GM12892 (cell line): ENCODE data around the gene MKS1.

ENCODE experiments used
- DNase-seq: peaks from one replicate; pipeline ENCODE4 v3.0.0; 2011; ENCODE audit not compliant: insufficient read length
- FAIRE-seq: peaks from 2 replicates; lab custom pipeline; 2011; peaks lifted over from hg19 to GRCh38; lab: Jason Lieb, UNC
- POLR2A ChIP-seq: IDR thresholded peaks from 2 replicates; pipeline ENCODE4 v1.6.1; 2011; ENCODE audit warnings: low read depth, low read length, control low read depth
- POLR2AphosphoS5 ChIP-seq: IDR thresholded peaks from 2 replicates; pipeline ENCODE4 v1.6.1; 2011; ENCODE audit warnings: low read depth, low read length, control low read depth
- TAF1 ChIP-seq: IDR thresholded peaks from 2 replicates; pipeline ENCODE4 v1.6.1; 2011; ENCODE audit warnings: low read depth, mild to moderate bottlenecking, control low read depth, low read length, borderline replicate concordance

Gene MKS1

DNA sequence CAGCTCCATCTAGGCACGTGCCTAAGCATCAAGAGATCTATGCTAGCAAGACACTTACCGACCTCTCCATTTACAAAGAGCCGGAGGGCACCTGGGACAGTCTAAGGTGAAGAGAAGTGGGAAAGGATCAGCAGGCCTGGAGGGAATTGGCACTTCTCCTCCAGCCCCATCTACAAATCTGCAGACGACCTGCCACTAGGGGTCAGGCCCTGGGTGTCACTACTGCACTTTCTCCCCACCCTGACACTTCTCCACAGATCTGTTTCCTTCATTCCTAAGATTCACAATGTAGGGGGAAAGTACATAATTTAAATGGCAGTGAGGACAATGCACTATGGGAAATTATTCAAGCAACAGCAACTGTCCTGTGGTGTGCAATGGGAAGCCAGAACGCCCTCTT, 8.1 kb downstream of the MKS1 start:
- no peak for TF ChIP-seq POLR2A
- TF ChIP-seq TAF1 = no peak
- TF ChIP-seq POLR2AphosphoS5 = no peak
- no peak for DNase-seq
- no peak for FAIRE-seq

DNA sequence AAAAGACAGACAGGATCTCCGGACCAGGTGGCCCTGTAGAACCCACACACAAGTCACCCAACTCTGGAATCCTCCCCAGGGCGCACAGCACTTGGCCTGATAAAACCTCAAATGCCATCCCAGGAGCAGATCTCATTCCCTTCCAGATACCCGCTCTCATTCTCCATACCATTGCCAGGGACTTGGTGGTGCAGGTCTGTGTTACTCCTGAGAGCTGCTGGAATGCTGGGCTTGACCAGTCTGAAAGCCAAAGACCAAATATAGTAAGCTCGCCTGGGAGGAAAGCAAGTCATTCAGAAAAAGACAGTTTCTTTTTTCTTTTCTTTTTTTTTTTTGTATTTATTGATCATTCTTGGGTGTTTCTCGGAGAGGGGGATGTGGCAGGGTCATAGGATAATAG, 10.7 kb downstream of the MKS1 start:
- TF ChIP-seq POLR2AphosphoS5 (no peak), POLR2A (no peak), TAF1 (no peak)
- no peak for FAIRE-seq

DNA sequence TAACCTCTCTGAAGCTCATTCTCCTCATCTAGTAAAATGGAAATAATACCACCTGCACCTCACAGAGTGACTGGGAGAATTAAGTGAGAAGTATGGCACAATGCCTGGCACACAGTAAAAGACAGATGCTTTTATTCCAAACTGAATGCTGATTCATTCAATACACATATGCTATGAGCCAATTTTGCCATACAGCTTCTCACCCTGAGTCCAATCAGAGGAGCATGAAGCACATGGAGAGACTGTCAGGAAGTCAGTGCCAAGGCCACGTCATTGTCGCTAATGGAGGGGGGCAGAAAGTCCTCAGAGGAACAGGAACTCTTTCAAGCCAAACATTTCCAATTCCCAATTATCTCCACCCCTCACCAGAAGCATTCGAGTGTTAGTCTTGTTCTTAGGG, 11.6 kb downstream of the MKS1 start:
- TF ChIP-seq TAF1 = no peak
- TF ChIP-seq POLR2A = no peak
- TF ChIP-seq POLR2AphosphoS5 = no peak
- FAIRE-seq = no peak
- DNase-seq = no peak

More for the DNA sequence above, 10.7 kb downstream of the MKS1 start:
- DNase-seq = no peak

DNA sequence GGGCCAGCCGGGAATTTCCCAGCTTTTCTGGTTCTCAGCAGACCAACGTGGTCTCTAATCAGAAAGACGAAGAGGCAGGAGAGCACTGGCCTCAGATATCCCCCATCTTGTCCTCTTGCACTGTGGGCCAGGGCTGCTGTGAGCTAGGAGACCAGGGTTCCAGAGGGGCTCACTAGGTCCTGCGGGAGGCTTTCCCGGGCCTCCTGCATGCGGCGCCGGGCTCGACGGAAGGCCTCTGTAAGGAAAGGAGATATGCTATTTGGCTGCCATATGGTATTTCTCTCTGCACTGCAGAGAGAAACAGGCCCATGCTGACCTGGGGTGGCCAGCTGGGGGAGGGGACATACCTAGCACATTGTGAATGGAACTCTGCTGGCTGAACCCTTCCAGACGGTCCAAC, 13.1 kb downstream of the MKS1 start:
- TF ChIP-seq TAF1 = no peak
- no peak for TF ChIP-seq POLR2A
- no peak for TF ChIP-seq POLR2AphosphoS5
- FAIRE-seq (no peak), DNase-seq (no peak)

DNA sequence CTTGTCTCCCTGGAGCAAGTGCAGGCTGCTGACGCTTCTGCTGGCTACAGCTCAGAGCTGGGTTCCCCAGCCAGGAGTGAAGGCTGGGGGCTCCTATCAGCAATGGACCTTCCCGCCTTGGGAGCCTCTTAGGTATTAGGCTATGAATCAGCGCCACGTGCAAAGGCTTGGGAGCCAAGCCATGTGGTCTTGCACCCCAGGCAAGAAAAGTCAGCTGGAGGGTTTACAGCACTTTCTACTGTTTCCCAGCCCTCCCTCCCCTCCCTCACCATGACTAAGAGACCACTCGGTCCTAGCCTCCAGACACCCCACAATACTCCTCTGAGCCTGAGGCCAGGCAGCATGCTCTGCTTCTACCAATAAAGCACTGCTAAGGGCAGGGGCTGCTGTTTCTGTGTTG, 14.3 kb downstream of the MKS1 start:
- DNase-seq (no peak), FAIRE-seq (no peak)
- TF ChIP-seq POLR2A (no peak), POLR2AphosphoS5 (no peak), TAF1 (no peak)

DNA sequence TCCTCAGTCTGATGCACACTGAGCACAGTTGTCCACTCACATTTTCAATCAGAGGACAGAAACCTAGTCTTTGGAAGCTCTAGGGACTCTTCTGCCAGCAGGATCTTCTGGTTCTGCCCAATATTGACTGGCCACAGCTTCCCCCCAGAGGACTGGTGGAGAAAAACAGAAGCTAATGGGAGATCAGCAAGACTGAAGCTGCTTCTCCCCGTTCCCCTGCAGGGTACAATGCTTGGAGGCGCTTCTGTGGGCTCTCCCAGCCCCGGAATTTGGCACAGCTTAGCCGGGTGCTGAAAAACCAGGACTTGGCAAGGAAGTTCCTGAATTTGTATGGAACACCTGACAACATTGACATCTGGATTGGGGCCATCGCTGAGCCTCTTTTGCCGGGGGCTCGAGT, 16.2 kb downstream of the MKS1 start:
- DNase-seq (no peak), FAIRE-seq (no peak)
- TF ChIP-seq POLR2A (no peak), POLR2AphosphoS5 (no peak), TAF1 (no peak)

DNA sequence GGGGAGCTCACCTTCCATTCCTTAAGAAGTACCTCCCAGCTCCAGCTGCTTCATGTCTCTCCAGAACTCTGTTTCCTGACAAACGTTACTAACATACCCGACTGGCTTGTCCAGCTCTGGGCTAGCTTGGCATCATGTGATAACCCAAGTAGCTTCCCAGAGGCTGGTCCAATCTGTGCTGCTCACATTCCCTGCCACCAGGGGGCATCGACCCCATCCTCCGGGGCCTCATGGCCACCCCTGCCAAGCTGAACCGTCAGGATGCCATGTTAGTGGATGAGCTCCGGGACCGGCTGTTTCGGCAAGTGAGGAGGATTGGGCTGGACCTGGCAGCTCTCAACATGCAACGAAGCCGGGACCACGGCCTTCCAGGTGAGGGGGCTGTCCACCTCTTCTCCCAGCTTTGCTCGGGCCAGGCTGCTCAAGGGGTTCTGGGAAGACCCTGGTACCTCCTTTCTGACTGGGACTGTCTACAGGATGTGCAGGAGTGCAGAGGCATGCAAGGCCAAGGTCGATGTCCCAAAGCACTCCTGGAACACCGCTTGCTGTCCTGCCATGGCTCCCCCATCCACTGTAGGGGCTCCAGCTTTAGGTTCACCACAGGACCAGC, 18.9 kb downstream of the MKS1 start:
- FAIRE-seq (peak; percentile 82), DNase-seq (peak; percentile 57)
- TF ChIP-seq POLR2A (no peak), POLR2AphosphoS5 (no peak)

DNA sequence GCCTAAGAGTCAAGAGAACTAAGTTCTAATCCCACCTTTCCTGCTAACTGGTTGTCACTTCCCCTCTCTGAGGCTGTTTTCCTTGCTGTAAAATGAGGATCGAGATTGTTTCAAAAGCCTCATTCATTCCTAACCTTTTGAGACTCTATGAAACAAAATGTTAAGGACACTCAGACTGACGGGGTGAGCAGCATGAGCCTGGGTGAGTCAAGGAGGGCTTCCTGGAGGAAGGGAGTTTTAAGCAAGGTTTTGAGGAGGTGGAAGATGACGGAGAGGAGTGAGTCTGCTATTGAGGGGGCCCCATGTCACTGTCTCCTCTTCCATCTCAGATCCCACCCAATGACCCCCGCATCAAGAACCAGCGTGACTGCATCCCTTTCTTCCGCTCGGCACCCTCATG, 22.4 kb downstream of the MKS1 start:
- TF ChIP-seq POLR2AphosphoS5 (no peak), TAF1 (no peak), POLR2A (no peak)
- FAIRE-seq (no peak), DNase-seq (no peak)

DNA sequence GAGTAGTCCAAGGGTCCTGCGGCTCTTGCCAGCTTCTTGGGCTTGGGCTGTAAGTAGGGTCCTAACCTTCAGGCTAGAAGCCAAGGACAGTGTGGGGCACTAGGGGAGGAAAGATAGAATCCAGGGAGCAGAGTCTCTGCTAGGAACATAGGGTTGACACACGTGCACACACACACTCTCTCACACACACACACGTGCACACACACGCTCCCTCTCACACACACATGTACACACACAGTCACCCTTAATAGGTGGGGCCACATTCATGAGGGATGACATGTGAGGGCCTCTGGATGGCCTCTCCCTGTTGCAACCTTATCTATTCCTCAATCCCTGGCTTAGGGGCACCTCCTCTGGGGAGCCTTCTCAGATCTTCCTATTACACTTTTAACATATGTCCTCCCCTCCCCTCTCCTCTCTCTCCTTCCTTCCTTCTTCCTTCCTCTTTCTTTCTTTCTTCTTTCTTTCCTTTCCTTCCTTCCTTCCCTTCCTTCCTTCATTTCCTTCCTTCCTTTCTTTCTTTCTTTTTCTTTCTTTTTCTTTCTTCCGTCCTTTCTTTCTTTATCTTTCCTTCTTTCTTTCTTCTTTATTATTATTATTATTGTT, 23.4 kb downstream of the MKS1 start:
- FAIRE-seq (no peak), DNase-seq (no peak)
- TF ChIP-seq POLR2A (no peak), POLR2AphosphoS5 (no peak), TAF1 (no peak)

DNA sequence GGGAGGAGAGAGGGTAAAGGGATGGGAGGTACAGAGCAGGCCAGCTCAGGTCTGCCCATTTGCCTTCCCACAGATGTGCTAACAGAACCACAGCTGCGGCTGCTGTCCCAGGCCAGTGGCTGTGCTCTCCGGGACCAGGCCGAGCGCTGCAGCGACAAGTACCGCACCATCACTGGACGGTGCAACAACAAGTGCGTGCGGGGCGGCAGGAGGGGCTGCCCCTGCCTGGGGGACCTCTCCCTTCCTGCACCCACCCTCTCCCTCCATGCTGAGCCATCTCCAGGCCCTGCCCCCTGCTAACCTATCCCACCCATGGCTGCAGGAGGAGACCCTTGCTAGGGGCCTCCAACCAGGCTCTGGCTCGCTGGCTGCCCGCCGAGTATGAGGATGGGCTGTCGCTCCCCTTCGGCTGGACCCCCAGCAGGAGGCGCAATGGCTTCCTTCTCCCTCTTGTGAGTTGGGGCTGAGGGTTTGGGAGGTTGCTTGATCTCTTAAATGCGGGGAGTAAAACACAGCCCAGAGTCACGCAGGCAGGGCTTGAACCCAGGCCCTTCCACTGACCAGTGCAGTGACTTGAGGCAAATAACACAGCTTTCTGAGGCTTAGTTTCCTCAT, 25.3 kb downstream of the MKS1 start:
- DNase-seq (no peak), FAIRE-seq (no peak)
- no peak for TF ChIP-seq TAF1
- no peak for TF ChIP-seq POLR2AphosphoS5
- TF ChIP-seq POLR2A = no peak

DNA sequence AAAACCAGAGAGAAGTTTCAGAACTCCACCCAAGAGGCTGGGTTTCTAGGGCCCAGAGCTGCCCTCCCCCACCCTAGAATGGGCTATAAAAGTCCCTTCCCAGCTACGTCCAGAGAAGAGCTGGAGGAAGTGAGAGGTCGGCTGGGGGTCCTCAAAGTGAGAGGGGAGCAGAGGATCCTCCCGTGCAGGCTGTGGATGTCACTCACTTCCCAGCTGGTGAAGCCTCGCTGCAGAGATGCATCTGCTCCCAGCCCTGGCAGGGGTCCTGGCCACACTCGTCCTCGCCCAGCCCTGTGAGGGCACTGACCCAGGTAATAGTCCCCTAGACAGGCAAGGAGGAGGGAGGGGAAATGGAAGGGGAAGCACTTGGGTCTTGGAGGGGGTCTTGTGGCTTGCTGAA, 26.4 kb downstream of the MKS1 start, which contains the start of gene EPX:
EPX (plus strand) TSS at position 115 of the 400 bp plus-strand sequence; CDS start at position 236, 121 bp downstream.
- FAIRE-seq (no peak), DNase-seq (no peak)

More for the DNA sequence above, 26.4 kb downstream of the MKS1 start, which contains the start of gene EPX:
- TF ChIP-seq POLR2AphosphoS5 = no peak
- TF ChIP-seq POLR2A = no peak
- no peak for TF ChIP-seq TAF1
